ENCODE measurements around the gene BIRC2. TPM values are rescaled to one million over a fixed set of nuclear protein-coding genes. Genes with fewer than 3 reads are reported as not detected.

The BIRC2 gene
- total and polyA plus RNA-seq, 4 donors = 16.7 to 99.9 (median 28.9) TPM

- no peak for TF ChIP-seq CTCF (IDR thresholded peaks at IDR 0.05; ENCODE audit: control extremely low read depth, extremely low read depth)
- WGBS, 2 donors = 93 to 94% methylated on average over 1 of the region's 1 CpG
Observed at GRCh38 chr11:102323542-102324251, 23.3 kb upstream of the BIRC2 start.

GRCh38 chr11:102325088-102325487 is 21.9 kb upstream of the BIRC2 start:
- Histone ChIP-seq H3K36me3 (ENCODE audit: control insufficient read depth in 4 of 4, insufficient read depth in 4 of 4, low read length in 4 of 4) (peaks cover 0 to 11% (median 0%) of the 10 kb centered on the region in 4 donors), H3K27ac (ENCODE audit: low read depth in 1 of 2, low read length in 1 of 2) (no peak overlapping the region), H3K4me1 (ENCODE audit: control insufficient read depth in 5 of 5, insufficient read depth in 5 of 5, low read length in 5 of 5) (peaks cover 0 to 3% (median 0%) of the 10 kb centered on the region in 5 donors), H3K4me3 (no peak overlapping the region), H3K9ac (ENCODE audit: insufficient read depth in 1 of 2, low read length in 2 of 2) (no peak overlapping the region), H3K27me3 (ENCODE audit: control insufficient read depth in 3 of 3, insufficient read depth in 3 of 3, low read length in 2 of 3) (no peaks in the 10 kb centered on the region), H3K9me3 (ENCODE audit: control insufficient read depth in 4 of 4, insufficient read depth in 3 of 4, low read length in 3 of 4) (no peaks in the 10 kb centered on the region)
- no peak for TF ChIP-seq CTCF (IDR thresholded peaks at IDR 0.05; ENCODE audit: control extremely low read depth, extremely low read depth)
- no peak for ATAC-seq (ENCODE audit: insufficient read depth, low FRiP score)
- 86 to 93% methylated on average over 3 of the region's 3 CpGs for WGBS, 2 donors
- DNase-seq = no peak

More at GRCh38 chr11:102323542-102324251, 23.3 kb upstream of the BIRC2 start:
- no peak overlapping the region for H3K27ac ChIP-seq (ENCODE audit: low read depth in 1 of 2, low read length in 1 of 2)
- H3K9me3 ChIP-seq (ENCODE audit: control insufficient read depth in 4 of 4, insufficient read depth in 3 of 4, low read length in 3 of 4) = no peaks in the 10 kb centered on the region
- H3K4me1 ChIP-seq (ENCODE audit: control insufficient read depth in 5 of 5, insufficient read depth in 5 of 5, low read length in 5 of 5) = peaks cover 0 to 4% (median 0%) of the 10 kb centered on the region in 5 donors
- no peak overlapping the region for H3K9ac ChIP-seq (ENCODE audit: insufficient read depth in 1 of 2, low read length in 2 of 2)
- H3K27me3 ChIP-seq (ENCODE audit: control insufficient read depth in 3 of 3, insufficient read depth in 3 of 3, low read length in 2 of 3) = no peaks in the 10 kb centered on the region
- DNase-seq (no peak), ATAC-seq (ENCODE audit: insufficient read depth, low FRiP score) (no peak)
- H3K4me3 ChIP-seq = no peak overlapping the region
- peaks cover 0 to 9% (median 0%) of the 10 kb centered on the region in 4 donors for H3K36me3 ChIP-seq (ENCODE audit: control insufficient read depth in 4 of 4, insufficient read depth in 4 of 4, low read length in 4 of 4)

GRCh38 chr11:102328748-102329147 is 18.3 kb upstream of the BIRC2 start:
- Histone ChIP-seq H3K9me3 (ENCODE audit: control insufficient read depth in 4 of 4, insufficient read depth in 3 of 4, low read length in 3 of 4) (no peaks in the 10 kb centered on the region), H3K36me3 (ENCODE audit: control insufficient read depth in 4 of 4, insufficient read depth in 4 of 4, low read length in 4 of 4) (peaks cover 0 to 23% (median 8%) of the 10 kb centered on the region in 4 donors), H3K27me3 (ENCODE audit: control insufficient read depth in 3 of 3, insufficient read depth in 3 of 3, low read length in 2 of 3) (no peaks in the 10 kb centered on the region), H3K27ac (ENCODE audit: low read depth in 1 of 2, low read length in 1 of 2) (no peak overlapping the region), H3K4me3 (no peak overlapping the region), H3K9ac (ENCODE audit: insufficient read depth in 1 of 2, low read length in 2 of 2) (no peak overlapping the region), H3K4me1 (ENCODE audit: control insufficient read depth in 5 of 5, insufficient read depth in 5 of 5, low read length in 5 of 5) (no peaks in the 10 kb centered on the region)
- 97 to 100% methylated on average over 1 of the region's 1 CpG for WGBS, 2 donors
- DNase-seq (no peak), ATAC-seq (ENCODE audit: insufficient read depth, low FRiP score) (no peak)
- TF ChIP-seq CTCF (IDR thresholded peaks at IDR 0.05; ENCODE audit: control extremely low read depth, extremely low read depth) = no peak

Data from lung (tissue), 12 donors.